ENCODE data around the gene PPP2R2B.
A peak's percentile ranks its signal among the peaks of the same experiment; 100 is the strongest.

The PPP2R2B gene

GRCh38 chr5:146533882-146534281, 344.7 kb downstream of the PPP2R2B start:
- no peak for DNase-seq

- peak; percentile 74 for DNase-seq
Observed at GRCh38 chr5:146533260-146533857, 345.2 kb downstream of the PPP2R2B start.
